Gastrocnemius medialis (tissue), 4 donors: ENCODE results near the gene ENDOV.

Experiments used
- CTCF ChIP-seq, 5 experiments: fragments of 450-650 bp in 3 of 5; fragments of 200-600 bp in 2 of 5; sonication (generic) in 2 of 5; IDR thresholded peaks in 4 of 5; conservative IDR thresholded peaks in 1 of 5; 1 replicate in 4 of 5; 2 replicates in 1 of 5; pipeline ENCODE4 v1.5.1; 2016 to 2019; ENCODE audit warnings: antibody characterized with exemption in 5 of 5, mild to moderate bottlenecking in 3 of 5, moderate library complexity in 3 of 5
- POLR2A ChIP-seq, 2 donors: fragments of 450-650 bp; IDR thresholded peaks; one replicate each; pipeline ENCODE4 v1.6.1; 2017; ENCODE audit warnings: antibody characterized with exemption in 2 of 2, mild to moderate bottlenecking in 2 of 2, moderate library complexity in 2 of 2

GRCh38 chr17:80482555-80483308 is 67.8 kb downstream of the ENDOV start:
- TF ChIP-seq CTCF (IDR thresholded peaks at IDR 0.05 in 4 of 5, conservative IDR thresholded peaks at IDR 0.05 in 1 of 5): no peak
- no peak for TF ChIP-seq POLR2A (IDR thresholded peaks at IDR 0.05)
